Measurements from ENCODE around the gene ROS1. TPM values are rescaled to one million over a fixed set of nuclear protein-coding genes. Genes with fewer than 3 reads are reported as not detected.

ROS1 gene
- total and polyA plus RNA-seq, 2 donors (not counting 1 experiment from before 2014, with no cell fraction given) = not detected

- ATAC-seq (ENCODE audit: low read depth) (no peak), DNase-seq (no peak)
- Histone ChIP-seq H3K4me1 (ENCODE audit: control insufficient read depth in 2 of 2, insufficient read depth in 2 of 2, low read length in 2 of 2) (no peaks in the 10 kb centered on the region), H3K9ac (ENCODE audit: low read length) (no peak overlapping the region), H3K4me3 (ENCODE audit: control extremely low read depth in 1 of 5, extremely low read depth in 1 of 5, insufficient read depth in 1 of 5, low read depth in 2 of 5, low read length in 4 of 5) (no peak overlapping the region), H4K20me1 (ENCODE audit: control insufficient read depth, insufficient read depth, low read length, poor library complexity, severe bottlenecking) (no peaks in the 10 kb centered on the region), H3K4me2 (replicated peaks; ENCODE audit: low read depth, low read length, poor library complexity, severe bottlenecking) (no peak overlapping the region), H3K27me3 (replicated peaks in 1 of 4; ENCODE audit: control extremely low read depth in 1 of 4, control insufficient read depth in 3 of 4, insufficient read depth in 4 of 4, low read length in 3 of 4) (no peaks in the 10 kb centered on the region), H3K9me3 (ENCODE audit: control extremely low read depth in 1 of 3, control insufficient read depth in 2 of 3, insufficient read depth in 1 of 3, low read length in 2 of 3) (no peaks in the 10 kb centered on the region), H3K79me2 (ENCODE audit: control insufficient read depth, insufficient read depth, low read length) (no peaks in the 10 kb centered on the region), H3K27ac (ENCODE audit: low read length in 2 of 2) (no peak overlapping the region), H3K36me3 (replicated peaks in 1 of 2; ENCODE audit: control extremely low read depth in 1 of 2, control insufficient read depth in 1 of 2, extremely low read depth in 1 of 2, insufficient read depth in 2 of 2, low read length in 1 of 2) (no peaks in the 10 kb centered on the region), H2AFZ (ENCODE audit: insufficient read depth, low read depth, low read length, poor library complexity, severe bottlenecking) (no peak overlapping the region)
- TF ChIP-seq EZH2 (IDR thresholded peaks at IDR 0.05; ENCODE audit: borderline replicate concordance, insufficient read depth, low read depth, low read length, poor library complexity, severe bottlenecking) (no peak), CTCF (IDR thresholded peaks at IDR 0.05) (no peak)
- peaks cover 3% of the 10 kb centered on the region for H3K9me3 Mint-ChIP-seq (ENCODE audit: insufficient read depth)
- POLR2A ChIA-PET = no interaction called here
- no peaks in the 10 kb centered on the region for H3K4me1 Mint-ChIP-seq
- H3K27ac Mint-ChIP-seq = no peak overlapping the region
- CTCF ChIA-PET = no interaction called here
- WGBS (ENCODE audit: insufficient coverage) = 90% methylated on average over 1 of the region's 3 CpGs
- intact Hi-C loops (cut with micrococcal nuclease) = no loop called here
- H3K27me3 Mint-ChIP-seq = peaks cover 10% of the 10 kb centered on the region
- H3K4me3 Mint-ChIP-seq = no peak overlapping the region
Measured at GRCh38 chr6:117288083-117288715, 137.5 kb downstream of the ROS1 start.

- no peak for TF ChIP-seq EZH2 (IDR thresholded peaks at IDR 0.05; ENCODE audit: borderline replicate concordance, insufficient read depth, low read depth, low read length, poor library complexity, severe bottlenecking)
- TF ChIP-seq CTCF (IDR thresholded peaks at IDR 0.05) = no peak
- Histone ChIP-seq H3K79me2 (ENCODE audit: control insufficient read depth, insufficient read depth, low read length) (no peaks in the 10 kb centered on the region), H3K4me2 (replicated peaks; ENCODE audit: low read depth, low read length, poor library complexity, severe bottlenecking) (no peak overlapping the region), H3K27me3 (replicated peaks in 1 of 4; ENCODE audit: control extremely low read depth in 1 of 4, control insufficient read depth in 3 of 4, insufficient read depth in 4 of 4, low read length in 3 of 4) (peaks cover 0 to 9% (median 2%) of the 10 kb centered on the region in 4 experiments), H3K27ac (ENCODE audit: low read length in 2 of 2) (no peak overlapping the region), H4K20me1 (ENCODE audit: control insufficient read depth, insufficient read depth, low read length, poor library complexity, severe bottlenecking) (no peaks in the 10 kb centered on the region), H3K4me1 (ENCODE audit: control insufficient read depth in 2 of 2, insufficient read depth in 2 of 2, low read length in 2 of 2) (no peaks in the 10 kb centered on the region), H2AFZ (ENCODE audit: insufficient read depth, low read depth, low read length, poor library complexity, severe bottlenecking) (no peak overlapping the region), H3K4me3 (ENCODE audit: control extremely low read depth in 1 of 5, extremely low read depth in 1 of 5, insufficient read depth in 1 of 5, low read depth in 2 of 5, low read length in 4 of 5) (no peak overlapping the region), H3K9ac (ENCODE audit: low read length) (no peak overlapping the region), H3K36me3 (replicated peaks in 1 of 2; ENCODE audit: control extremely low read depth in 1 of 2, control insufficient read depth in 1 of 2, extremely low read depth in 1 of 2, insufficient read depth in 2 of 2, low read length in 1 of 2) (no peaks in the 10 kb centered on the region), H3K9me3 (ENCODE audit: control extremely low read depth in 1 of 3, control insufficient read depth in 2 of 3, insufficient read depth in 1 of 3, low read length in 2 of 3) (no peaks in the 10 kb centered on the region)
- no peak for ATAC-seq (ENCODE audit: low read depth)
- ChIA-PET POLR2A (no interaction called here), CTCF (no interaction called here)
- intact Hi-C loops (cut with micrococcal nuclease) = no loop called here
- DNase-seq = no peak
- 72% methylated on average over 2 of the region's 3 CpGs for WGBS (ENCODE audit: insufficient coverage)
- H3K4me1 Mint-ChIP-seq = no peaks in the 10 kb centered on the region
- no peaks in the 10 kb centered on the region for H3K9me3 Mint-ChIP-seq (ENCODE audit: insufficient read depth)
- no peak overlapping the region for H3K4me3 Mint-ChIP-seq
- H3K27me3 Mint-ChIP-seq = peaks cover 16% of the 10 kb centered on the region
- no peak overlapping the region for H3K27ac Mint-ChIP-seq
Measured at GRCh38 chr6:117280922-117281321, 144.8 kb downstream of the ROS1 start.

Measured in B cell (primary cell).